ENCODE measurements around the gene TMEM59L. TPM values are rescaled to one million over a fixed set of nuclear protein-coding genes. Genes with fewer than 3 reads are reported as not detected.

The TMEM59L gene
- polyA plus RNA-seq, 1 donor: 2.5 TPM

DNA sequence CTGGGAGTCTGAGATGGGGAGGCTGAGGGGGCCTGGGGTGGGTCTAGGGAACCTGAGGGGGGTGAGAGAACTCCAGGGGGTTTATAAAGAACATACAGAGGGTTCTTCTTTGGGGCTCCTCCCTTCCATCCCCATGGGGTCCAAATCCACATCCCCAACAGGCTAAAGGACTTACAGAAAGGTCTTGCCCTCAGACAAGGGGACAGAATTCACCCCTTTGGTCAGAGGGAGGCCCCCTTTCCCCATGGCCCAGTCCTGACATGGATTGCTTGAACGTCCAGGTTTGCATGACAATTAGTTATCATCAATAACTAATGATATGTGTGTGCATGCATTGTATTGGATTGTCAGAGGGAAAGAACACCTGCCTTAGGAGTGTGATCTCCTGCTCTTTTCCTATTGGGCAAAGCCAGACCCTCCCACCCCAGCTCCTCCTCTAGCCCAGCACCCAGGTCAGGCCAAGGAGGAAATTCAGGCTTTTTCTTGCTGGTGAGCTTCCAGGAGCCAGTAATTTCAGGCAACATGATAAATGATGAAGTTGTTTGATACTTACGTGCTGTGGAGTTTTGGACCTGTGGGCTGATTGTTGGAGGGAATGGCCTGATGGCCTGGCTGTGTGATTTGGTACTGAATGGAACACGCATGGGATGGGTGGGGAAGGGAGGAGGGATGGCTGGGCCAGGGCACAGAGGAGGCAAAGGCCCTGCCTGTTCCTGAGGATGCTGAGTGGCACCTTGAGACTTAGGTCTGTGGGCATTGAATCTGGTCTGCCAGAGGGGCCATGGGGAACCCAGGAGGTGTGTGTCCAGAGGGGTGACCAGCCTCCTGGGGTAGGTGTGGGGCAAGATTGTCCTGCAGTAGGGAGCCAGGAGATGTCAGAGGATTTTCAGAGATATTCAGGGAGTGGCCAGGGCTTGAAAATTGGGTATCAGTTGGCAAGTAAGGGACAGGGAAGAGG, 25.3 kb downstream of the TMEM59L start:
- no peak for DNase-seq

DNA sequence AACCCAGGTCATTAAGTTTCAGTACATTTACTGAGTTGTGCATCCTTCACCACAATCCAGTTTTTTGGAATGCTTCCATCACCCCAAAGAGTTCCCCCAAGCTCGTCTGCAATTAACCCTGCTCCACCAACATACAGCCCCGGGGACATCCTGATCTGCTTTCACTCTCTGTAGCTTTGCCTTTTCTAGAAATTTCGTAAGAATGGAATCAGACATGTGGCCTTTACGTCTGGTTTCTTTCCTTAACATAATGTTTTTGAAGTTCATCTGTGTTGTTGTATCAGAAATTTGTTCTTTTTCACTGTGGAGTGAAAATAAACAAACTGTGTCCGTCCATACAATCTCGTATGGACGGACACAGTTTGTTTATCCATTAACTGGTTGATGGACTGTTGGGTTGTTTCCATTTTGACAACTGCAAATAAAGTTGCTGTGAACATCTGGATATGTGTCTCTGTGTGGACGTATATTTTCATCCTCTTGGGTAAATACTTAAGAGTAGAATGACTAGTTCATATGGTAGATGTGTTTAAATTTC, 27.1 kb downstream of the TMEM59L start:
- DNase-seq: no peak

DNA sequence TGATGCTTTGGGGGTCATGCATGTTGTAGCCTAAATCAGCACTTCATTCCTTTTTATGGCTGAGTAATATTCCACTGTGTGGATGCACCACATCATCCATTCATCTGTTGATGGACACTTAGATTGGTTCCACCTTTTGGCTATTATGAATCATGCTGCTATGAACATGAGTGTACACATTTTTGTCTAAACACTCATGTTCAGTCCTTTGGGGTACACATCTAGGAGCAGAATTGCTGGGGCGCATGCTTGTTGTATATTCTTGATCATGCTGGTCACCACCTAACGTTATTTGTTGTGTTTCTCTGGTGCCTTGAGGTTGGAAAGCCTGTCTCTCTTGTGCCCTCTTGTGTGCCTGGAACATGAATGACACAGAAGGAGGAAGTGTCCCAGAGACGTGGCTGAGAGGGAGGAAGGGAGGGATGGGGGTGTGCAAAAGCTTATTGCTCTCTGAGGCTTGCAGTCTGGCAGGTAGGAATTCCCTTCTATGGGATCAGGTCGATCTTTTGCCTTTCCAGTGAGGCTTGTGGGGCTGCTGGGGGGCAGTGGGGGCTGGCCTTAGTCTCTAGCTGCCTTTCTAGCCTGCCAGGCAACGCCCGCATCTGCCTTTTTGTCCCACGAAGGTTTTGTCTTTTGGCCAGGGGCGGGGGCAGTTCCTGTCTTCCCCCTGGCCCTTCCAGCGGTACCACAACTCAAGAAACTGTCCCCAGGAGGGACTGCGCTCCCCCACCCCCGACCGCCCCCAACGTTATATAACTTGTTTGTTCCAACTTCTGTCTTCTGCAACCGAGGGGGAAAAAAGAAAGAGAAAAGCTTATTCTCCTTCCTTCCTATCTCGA, 31.7 kb downstream of the TMEM59L start:
- no peak for DNase-seq

DNA sequence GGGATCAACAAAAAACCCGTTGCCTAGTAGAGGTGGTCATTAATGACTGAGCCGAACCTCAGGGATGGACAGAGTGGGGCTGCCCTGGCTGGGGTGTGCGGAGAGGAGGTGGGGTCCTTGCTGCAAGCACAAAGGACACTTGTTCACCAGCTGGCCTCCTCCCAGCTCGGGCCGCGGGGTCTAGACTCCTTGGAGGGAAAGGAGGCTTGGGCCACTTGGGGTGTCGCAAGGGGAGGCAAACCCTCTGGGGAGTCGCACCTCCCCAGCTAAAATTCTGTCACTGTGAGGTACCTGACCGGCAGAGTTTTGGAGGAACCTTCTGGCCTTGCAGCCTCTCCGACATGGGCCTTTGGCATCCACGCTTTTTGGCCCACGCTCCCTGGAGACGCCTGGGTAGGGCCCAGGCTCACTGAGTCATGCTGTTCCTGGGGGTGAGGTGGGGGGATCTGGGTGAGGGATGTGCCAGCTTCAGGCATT, 32.4 kb downstream of the TMEM59L start:
- no peak for DNase-seq

DNA sequence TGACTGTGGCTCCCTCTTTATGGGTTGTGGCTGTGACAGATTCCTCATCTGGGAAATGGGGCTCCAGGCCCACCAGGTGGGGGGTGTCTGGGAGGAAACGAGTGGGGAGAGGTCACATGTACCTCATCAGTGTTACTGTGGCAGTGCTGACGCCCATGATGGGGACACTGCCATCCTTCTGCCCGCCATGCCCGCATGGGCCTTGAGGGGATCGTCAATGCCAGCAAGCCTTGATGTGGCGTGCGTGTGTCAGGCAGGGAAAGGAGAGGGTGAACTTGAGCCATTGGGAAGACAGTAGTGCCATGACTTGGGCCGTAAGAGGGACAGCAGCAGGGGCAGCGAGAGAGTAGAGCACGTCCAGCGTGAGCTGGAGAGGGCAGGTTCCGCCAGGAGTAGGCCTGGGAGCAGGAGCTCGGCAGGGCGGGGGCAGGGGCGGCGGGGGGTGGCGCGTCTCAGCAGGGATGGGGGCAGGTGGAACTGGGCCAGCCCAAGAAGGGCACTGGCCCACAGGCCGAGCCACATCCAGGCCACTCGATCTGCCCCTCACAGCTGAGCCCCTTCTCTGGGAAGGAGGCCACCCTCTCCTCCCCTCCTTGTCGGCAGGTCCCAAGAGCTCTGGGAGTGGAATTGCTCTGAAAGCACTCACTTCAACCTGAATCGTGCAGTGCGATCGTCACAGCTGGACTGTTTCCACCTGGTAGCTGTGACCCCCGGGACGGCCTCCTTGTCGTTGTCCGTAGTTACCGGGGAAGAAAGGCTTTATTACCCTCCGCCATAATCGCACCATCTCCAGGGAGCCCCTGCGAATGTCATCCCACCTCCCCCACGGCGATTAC, 34.1 kb downstream of the TMEM59L start:
- no peak for DNase-seq

DNA sequence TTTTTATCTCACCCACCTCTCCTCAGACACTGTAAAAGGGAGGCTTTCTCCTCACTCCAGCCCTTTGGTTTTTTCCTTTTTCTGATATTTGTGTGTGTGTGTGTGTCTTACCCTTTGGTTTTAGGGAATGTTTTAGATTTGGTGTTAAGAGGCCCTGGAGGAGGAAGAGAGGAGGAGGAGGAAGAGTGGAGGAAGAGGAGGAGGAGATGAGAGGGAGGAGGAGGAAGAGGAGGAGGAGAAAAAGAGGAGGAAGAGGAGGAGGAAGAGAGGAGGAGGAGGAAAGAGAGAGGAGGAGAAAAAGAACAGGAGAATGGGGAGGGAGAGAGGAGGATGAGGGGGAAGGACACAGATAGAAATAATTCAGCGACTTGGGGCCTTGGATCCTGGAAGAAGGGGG, 34.7 kb downstream of the TMEM59L start:
- DNase-seq: no peak

DNA sequence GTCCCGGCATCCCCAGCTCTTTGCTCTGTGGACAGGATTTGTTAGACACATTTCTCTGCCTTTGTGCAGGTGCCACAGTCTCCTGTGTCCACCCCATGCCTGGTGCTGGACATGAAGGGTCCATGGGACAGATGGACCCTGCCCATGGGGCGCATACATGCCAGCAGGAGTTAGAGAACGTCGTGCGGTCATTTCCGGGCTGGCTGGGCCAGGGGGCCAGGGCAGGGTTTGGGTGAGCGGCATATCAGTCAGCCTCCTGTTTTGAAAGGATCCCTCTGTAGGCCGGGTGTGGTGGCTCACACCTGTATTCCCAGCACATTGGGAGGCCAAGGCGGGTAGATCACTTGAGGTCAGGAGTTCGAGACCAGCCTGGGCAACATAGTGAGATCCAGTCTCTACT, 35.1 kb downstream of the TMEM59L start:
- DNase-seq: no peak

DNA sequence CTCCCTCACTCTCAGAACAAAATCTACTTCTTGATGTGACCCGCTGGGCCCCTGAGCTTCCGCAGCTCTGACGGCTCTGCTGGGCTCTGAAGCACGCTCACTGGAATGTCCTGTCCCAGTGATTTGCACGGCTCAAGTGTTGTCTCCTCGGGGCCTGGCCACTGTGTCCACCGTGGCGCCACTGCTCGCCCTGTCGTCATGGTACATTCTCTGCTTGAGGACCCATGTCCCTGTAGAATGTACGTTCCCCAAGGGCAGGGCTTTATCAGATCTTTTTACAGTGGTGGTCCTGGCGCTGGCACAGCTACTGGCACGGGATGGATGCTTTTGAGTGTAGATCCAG, 36.3 kb downstream of the TMEM59L start:
- DNase-seq: no peak

DNA sequence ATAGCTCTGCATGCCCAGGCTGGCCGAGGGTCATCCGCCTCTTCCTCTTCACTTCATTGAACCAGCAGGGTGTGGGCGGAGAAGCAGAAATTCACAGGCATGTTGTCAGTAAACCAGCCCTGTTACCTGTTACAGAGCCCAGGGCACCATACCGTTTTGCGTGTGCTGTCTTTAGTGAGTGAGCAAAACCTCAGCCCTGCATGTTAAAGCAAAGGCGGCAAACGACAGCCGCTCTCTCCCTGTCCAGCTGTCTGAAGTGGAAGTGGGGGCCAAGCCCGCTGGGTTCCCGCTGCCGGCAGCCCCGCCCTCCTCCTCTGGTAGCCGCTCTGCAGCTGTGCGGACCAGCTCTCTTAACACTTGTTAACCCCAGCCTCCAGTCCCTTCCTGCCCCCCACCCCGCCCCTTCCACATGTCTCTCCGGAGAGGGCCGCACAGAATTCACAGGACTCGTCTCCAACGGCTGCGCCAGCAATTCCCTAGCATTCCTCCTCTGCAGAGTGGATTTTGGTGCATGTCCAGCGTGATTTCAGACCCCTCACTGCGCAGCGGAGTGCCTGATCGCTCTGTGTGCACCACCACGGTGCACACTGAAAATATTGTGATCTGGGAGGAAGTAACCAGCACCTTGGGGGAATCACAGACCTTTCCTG, 36.8 kb downstream of the TMEM59L start:
- no peak for DNase-seq

DNA sequence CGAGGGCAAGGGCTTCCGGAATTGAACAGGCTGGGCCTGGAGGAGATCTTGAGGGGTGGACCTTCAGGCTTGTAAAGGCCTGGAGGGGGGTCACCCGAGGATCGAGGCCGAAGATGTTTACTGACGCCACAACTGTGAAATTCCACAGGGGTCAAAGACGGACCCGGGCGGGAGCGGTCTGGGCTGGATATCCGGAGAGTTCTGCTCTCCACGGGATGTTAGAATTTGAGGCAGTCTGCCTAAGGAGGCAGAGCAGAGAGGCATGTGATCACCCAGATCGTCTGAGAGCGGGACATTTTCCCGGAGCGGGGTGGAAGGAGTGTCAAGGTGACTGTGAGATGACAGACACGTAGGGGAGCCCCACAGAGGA, 37.3 kb downstream of the TMEM59L start:
- no peak for DNase-seq

DNA sequence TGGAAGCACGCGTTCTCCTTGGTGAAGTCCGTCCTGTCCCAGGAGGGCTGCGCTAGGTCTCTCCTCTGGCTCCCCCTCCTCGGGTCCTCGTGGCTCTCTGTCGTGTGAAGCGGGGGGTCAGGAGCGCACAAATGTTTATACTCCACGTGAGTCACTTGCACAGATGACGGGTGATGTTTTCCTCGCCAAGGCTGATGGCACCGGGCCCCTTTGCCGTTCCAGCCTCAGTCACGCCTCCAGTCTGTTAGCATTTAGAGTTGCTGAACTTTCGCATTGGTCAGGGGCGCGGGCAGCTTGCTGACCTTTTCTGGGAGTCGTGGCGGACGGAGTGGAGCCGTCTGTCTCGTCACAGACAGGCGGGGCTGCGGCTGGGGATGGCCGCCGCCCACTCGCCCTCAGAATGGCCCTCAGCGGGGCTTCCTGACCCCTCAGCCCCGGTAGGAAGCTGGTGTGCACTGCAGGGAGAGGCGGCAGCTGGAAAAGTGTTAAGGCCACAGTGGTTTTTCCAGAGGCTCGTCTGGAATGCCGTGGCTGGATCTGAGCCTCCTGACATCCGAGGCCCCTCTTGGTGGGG, 37.9 kb downstream of the TMEM59L start:
- no peak for DNase-seq

DNA sequence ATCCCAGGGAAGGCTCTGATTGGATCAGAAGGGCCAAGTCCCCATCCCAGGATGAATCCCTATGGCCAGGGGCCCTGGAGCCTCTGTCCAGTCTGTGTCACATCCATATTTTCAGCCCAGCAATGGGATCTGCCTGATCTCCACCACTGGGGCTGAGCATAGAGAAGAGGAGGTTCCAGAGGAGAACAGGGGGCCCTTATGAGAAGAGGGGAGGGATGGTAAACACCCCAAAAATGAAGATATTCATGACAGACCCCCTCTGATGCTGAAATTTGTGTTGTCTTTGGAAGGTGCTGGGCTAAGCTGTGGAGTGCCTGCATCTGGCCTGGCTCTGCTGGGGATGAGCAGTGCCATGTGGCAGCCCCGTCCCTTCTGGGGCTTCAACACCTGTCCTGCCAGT, 38.6 kb downstream of the TMEM59L start:
- DNase-seq: no peak

DNA sequence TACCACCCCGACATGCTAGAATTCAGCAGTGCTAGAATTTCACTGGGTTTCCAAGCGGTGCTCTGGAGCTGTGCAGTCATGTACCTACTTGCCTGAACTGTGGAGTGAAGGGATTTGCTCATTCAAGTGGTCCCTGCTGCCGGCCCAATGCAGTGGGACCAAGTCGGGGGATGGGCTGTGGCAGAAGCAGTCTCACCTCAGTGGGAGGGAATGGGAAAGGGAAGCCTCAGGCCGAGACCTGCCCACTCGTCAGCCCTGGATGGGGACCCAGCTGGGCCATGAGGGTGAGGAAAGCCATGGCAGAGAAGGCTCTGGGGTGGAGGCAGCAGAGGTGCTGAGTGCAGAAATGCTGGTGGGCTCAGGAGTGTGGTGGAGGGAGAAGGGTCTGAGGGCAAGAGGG, 39.1 kb downstream of the TMEM59L start:
- no peak for DNase-seq

DNA sequence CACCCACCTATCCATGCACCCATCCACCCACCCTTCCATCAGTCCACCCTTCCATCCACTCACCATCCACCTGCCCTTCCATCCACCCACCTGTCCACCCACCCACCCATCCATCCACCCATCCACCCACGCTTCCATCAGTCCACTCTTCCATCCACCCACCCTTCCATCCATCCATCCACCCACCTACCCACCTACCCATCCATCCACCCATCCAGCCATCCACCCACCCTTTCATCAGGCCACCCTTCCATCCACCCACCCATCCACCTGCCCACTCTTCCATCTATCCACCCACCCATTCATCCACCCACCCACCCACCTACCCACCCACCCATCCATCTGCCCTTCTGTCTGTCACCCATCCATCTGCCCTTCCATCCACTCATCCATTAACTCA, 41.2 kb downstream of the TMEM59L start:
- no peak for DNase-seq

DNA sequence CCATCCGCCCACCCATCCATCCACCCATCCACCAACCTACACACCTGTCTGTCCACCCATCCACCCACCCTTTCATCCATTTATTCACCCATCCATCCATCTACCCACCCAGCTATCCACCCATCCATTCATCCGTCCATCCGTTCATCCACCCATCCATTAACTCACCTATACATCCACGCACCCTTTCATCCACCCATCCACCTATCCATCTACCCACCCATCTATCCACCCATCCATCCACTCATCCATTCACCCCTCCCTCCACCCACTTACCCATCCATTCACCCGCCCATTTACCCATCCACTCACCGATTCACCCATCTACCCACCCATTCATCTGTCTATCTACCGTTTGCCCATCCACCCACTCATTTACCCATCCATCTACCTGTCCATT, 41.8 kb downstream of the TMEM59L start:
- DNase-seq: no peak

DNA sequence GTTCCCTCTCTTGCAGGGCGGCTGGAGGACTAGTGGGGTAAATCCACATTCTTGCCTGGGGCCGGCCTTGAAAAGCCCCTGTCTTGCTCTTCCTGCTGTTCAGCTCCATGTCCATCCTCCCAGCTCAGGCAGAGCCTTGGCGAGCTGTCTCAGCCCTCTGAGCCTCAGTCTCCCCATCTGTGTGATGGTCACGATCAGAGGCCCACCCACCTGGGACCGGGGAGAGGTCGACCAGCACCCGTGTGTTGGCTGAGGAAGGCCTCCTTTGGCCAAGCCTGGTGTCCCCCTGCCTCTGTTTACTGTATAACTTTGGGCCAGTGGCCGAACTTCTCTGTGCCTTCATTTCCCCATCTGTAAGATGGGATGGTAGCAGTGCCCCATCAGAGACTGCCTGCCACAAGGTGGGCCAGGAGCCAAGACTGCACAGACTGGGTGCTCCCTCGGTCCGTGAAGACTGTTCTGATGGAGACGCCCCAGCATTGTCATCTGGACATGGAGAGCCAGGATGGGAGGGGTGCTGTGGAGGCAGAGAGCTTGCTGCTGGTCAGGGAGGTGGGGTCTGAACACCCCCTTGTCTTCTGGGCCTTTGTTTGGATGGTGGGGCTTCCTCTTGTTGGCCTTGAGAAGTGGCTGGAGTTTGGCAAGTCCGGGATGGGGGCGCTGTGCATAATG, 42.6 kb downstream of the TMEM59L start:
- no peak for DNase-seq

DNA sequence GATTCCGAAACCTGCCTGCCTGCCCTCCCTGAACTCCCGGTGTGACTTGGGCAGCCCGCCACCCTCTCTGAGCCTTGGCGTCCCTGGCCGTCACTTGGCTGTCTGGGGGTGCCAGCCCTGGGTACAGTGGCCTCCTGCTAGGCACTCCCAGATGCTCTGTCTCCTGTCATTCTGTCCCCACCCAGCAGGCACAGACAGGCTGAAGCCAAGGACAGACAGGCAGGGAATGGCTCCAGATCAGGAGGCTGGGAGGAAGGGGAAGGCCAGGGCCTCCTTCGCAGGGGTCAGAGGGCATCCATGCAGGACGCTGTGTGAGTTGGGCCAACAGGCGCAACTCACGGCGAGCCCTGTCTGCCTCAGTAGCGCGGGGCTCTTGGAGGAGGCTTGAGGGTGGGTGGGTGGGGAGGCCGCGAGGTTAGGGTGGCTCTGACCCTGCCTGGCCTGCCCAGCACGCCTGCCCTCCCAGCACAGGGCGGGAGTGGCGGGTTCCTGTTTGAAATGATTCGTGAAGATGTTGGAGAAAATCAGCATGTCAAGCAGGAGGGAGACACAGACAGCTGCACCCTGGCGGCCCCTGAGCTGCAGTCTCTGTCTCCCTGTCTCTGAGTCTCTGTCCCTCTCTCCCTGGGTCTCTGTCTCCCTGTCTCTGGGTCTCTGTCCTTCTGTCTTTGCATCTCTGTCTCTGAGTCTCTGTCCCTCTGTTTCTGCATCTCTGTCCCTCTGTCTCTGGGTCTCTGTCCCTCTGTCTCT, 43.8 kb downstream of the TMEM59L start:
- DNase-seq: no peak

DNA sequence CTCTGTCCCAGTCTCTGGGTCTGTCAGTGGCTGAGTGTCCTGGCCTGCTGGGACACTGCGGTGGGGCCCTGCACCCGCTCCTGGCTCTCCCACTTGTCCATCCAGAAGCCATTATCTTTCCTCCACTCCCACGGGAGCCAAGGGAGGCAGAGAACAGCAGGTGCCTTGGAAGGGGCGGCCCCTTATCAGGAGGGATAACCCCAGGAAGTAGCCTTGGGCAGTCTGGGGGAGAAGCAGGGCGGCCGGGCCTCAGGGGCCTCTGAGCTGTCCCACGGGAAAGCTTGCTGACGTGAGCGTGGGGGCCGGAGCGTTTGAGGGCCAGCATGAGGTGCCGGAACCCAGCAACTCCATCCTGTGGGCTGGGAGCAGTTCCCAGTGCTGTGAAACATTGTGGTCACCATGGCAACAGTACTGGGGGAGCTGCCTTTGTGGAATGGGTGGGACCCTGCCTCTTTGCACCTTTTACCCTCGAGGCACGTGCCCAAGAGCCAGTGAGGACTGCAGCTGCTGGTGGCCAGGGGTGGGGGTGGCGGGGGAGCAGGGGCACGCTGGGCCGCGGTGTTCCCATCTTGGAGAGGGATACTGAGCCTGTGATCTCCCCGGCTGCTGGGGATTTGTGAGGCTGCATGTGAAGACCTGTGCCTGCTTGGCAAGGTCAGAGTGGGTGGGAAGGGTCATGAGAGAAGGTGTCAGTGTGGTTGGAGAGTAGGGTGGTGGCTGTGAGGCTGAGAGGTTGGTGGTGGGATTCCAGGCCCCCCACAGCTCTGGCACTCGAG, 45.1 kb downstream of the TMEM59L start:
- peak; percentile 70 for DNase-seq

DNA sequence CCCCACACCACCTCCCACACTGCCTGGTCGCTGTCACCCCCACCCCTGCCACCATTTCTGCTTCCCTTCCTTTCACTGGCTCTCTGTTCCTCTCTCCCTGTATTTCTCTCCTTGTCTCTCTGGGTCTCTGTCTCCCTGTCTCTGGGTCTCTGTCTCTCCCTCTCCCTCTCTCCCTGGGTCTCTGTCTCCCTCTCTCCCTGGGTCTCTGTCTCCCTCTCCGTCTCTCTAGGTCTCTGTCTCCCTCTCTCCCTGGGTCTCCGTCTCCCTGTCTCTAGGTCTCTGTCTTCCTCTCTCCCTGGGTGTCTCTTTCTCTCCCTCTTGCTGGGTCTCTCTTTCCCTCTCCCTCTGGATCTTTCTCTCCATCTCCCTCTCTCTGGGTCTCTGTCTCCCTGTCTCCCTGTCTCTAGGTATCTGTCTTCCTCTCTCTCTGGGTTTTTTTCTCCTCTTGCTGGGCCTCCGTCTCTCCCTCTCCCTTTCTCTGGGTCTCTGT, 45.7 kb downstream of the TMEM59L start:
- no peak for DNase-seq

All from left kidney (tissue), 2 donors.